KMS-11 (cell line): ENCODE measurements around the gene TPPP2.

Experiments used
- H2AFZ ChIP-seq: fragments of 200-600 bp; sonication (generic); 2 replicates; pipeline ENCODE4 v1.6.1; 2016; ENCODE audit warnings: antibody characterized with exemption, mixed run types, low read depth
- H3K27ac ChIP-seq: fragments of 200-600 bp; sonication (generic); 2 replicates; pipeline ENCODE4 v1.6.1; 2016; ENCODE audit warnings: mild to moderate bottlenecking, mixed run types
- H3K27me3 ChIP-seq: fragments of 200-600 bp; sonication (generic); 2 replicates; pipeline ENCODE4 v1.6.1; 2017; ENCODE audit warnings: mild to moderate bottlenecking, low read depth, mixed run types, moderate library complexity; ENCODE audit not compliant: insufficient read depth
- H3K36me3 ChIP-seq: fragments of 200-600 bp; sonication (generic); 2 replicates; pipeline ENCODE4 v1.6.1; 2017; ENCODE audit warnings: mild to moderate bottlenecking, mixed run types; ENCODE audit not compliant: insufficient read depth
- H3K4me1 ChIP-seq: fragments of 200-600 bp; sonication (generic); 2 replicates; pipeline ENCODE4 v1.6.1; 2016; ENCODE audit warnings: mild to moderate bottlenecking, low read depth, mixed run types; ENCODE audit not compliant: poor library complexity, severe bottlenecking
- H3K4me2 ChIP-seq: fragments of 200-600 bp; sonication (generic); 2 replicates; pipeline ENCODE4 v1.7.0; 2016; ENCODE audit warnings: mild to moderate bottlenecking, mixed run types
- H3K4me3 ChIP-seq: fragments of 200-600 bp; sonication (generic); IDR thresholded peaks from 2 replicates; pipeline ENCODE4 v1.6.1; 2017; ENCODE audit warnings: low read depth, low read length, mixed read lengths; ENCODE audit not compliant: insufficient read depth
- H3K79me2 ChIP-seq: fragments of 200-600 bp; sonication (generic); 2 replicates; pipeline ENCODE4 v1.6.1; 2016; ENCODE audit warnings: low read depth, mixed run types; ENCODE audit not compliant: insufficient read depth
- H3K9ac ChIP-seq: fragments of 200-600 bp; sonication (generic); 2 replicates; pipeline ENCODE4 v1.6.1; 2016; ENCODE audit warnings: mild to moderate bottlenecking, mixed run types
- H4K20me1 ChIP-seq: fragments of 200-600 bp; sonication (generic); 2 replicates; pipeline ENCODE4 v1.6.1; 2016; ENCODE audit warnings: mild to moderate bottlenecking, mixed run types; ENCODE audit not compliant: insufficient read depth
- CTCF ChIP-seq: fragments of 200-600 bp; sonication (generic); conservative IDR thresholded peaks from 2 replicates; pipeline ENCODE4 v1.6.1; 2017; ENCODE audit warnings: low read depth, mild to moderate bottlenecking, antibody characterized with exemption, low read length, moderate library complexity, mixed read lengths

Gene TPPP2

GRCh38 chr14:21041676-21042433 lies 11.8 kb downstream of the TPPP2 start, which contains the start of gene RNASE7:
Gene RNASE7 (plus strand): TSS chr14:21042362. CDS start chr14:21042993, 631 bp downstream.
- Histone ChIP-seq H3K27ac (no peak within 1 kb of the TSS), H3K9ac (no peak within 1 kb of the TSS), H3K36me3 (no peaks in the 10 kb centered on the region), H2AFZ (no peak within 1 kb of the TSS), H3K79me2 (no peaks in the 10 kb centered on the region), H4K20me1 (no peaks in the 10 kb centered on the region), H3K4me2 (no peak within 1 kb of the TSS), H3K4me1 (no peaks in the 10 kb centered on the region), H3K27me3 (no peaks in the 10 kb centered on the region), H3K4me3 (no peak within 1 kb of the TSS)
- TF ChIP-seq CTCF, result no peak

- Histone ChIP-seq H4K20me1 (no peaks in the 10 kb centered on the region), H3K79me2 (no peaks in the 10 kb centered on the region), H3K27ac (no peak overlapping the region), H3K27me3 (no peaks in the 10 kb centered on the region), H3K4me1 (no peaks in the 10 kb centered on the region), H3K4me2 (no peak overlapping the region), H2AFZ (no peak overlapping the region), H3K9ac (no peak overlapping the region), H3K4me3 (no peak overlapping the region), H3K36me3 (no peaks in the 10 kb centered on the region)
- TF ChIP-seq CTCF, result no peak
Measured at GRCh38 chr14:21042918-21043317, 12.9 kb downstream of the TPPP2 start.

GRCh38 chr14:21043387-21043973 lies 13.5 kb downstream of the TPPP2 start:
- H4K20me1 ChIP-seq, result no peaks in the 10 kb centered on the region
- H3K27me3 ChIP-seq, result no peaks in the 10 kb centered on the region
- no peak overlapping the region for H2AFZ ChIP-seq
- no peak overlapping the region for H3K4me2 ChIP-seq
- no peaks in the 10 kb centered on the region for H3K4me1 ChIP-seq
- H3K27ac ChIP-seq, result no peak overlapping the region
- H3K4me3 ChIP-seq, result no peak overlapping the region
- no peak overlapping the region for H3K9ac ChIP-seq
- no peak for TF ChIP-seq CTCF
- H3K36me3 ChIP-seq, result no peaks in the 10 kb centered on the region
- H3K79me2 ChIP-seq, result no peaks in the 10 kb centered on the region

GRCh38 chr14:21043974-21044618 lies 14.1 kb downstream of the TPPP2 start:
- no peaks in the 10 kb centered on the region for H3K79me2 ChIP-seq
- H3K4me3 ChIP-seq, result no peak overlapping the region
- H3K4me2 ChIP-seq, result no peak overlapping the region
- no peak overlapping the region for H3K9ac ChIP-seq
- H2AFZ ChIP-seq, result no peak overlapping the region
- H3K36me3 ChIP-seq, result no peaks in the 10 kb centered on the region
- no peaks in the 10 kb centered on the region for H3K4me1 ChIP-seq
- H3K27ac ChIP-seq, result no peak overlapping the region
- no peak for TF ChIP-seq CTCF
- H3K27me3 ChIP-seq, result no peaks in the 10 kb centered on the region
- H4K20me1 ChIP-seq, result no peaks in the 10 kb centered on the region
